ACHN (cell line): ENCODE measurements around the gene ARMC6.
"Not testable (repeated sequence)": the region's sequence is repeated elsewhere in the genome, so short reads cannot be mapped to it uniquely, and the experiment has no call there.

Experiments
- DNase-seq: peaks from one replicate; pipeline ENCODE4 v3.0.0-alpha.2; 2015
- in situ Hi-C: cut with HindIII; loops from 2 replicates; pipeline ENCODE4 v1.10.0; 2017; ENCODE audit warnings: low sequenced_read_pairs, low pct_ligation_motif_present, low pct_unique_long_range_greater_than_20kb

Gene ARMC6

DNA sequence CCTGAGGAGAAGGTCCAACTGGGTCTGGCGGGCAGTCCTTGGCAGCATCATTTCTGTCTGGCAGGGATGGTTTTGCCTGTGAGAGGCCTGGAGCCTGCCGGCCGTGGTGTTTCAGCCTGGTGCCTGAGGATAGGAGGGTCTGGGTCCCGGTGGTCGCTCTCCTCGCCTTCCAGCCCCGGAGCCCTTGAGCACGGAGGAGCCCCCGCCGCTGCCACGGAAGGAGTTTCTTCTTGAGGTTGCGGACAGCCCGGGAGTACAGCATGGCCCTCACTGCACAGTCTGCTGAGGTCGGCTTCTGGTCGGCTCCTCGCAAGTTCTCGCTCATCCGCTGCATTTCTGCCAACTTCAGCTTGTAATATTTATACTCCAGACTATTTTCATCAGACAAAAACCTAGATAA, 23.5 kb upstream of the ARMC6 start:
- no peak for DNase-seq
- in situ Hi-C loops: no loop called here

DNA sequence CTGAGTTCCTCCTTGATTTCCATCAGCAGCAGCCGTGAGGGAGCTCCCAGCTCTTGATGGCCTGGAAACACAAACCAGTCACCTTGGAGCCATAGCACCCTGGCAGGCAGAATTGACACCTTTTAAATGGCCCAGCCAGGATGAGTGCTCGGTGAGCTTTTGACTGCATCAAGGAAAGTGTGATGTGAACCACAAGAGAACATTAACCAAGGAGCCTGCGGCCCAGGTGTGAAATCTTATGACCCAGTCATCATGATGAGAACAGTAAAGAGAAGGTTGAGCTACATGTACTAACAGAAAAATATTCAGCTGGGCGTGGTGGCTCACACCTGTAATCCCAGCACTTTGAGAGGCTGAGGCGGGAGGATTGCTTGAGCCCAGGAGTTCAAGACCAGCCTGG, 22.9 kb upstream of the ARMC6 start:
- no peak for DNase-seq
- in situ Hi-C loops: no loop called here

- DNase-seq: peak; percentile 26
- in situ Hi-C loops: no loop called here
Measured at GRCh38 chr19:19021115-19021514, 12.3 kb upstream of the ARMC6 start.

- in situ Hi-C loops: no loop called here
- DNase-seq: no peak
Measured at GRCh38 chr19:19022380-19022961, 10.9 kb upstream of the ARMC6 start.

DNA sequence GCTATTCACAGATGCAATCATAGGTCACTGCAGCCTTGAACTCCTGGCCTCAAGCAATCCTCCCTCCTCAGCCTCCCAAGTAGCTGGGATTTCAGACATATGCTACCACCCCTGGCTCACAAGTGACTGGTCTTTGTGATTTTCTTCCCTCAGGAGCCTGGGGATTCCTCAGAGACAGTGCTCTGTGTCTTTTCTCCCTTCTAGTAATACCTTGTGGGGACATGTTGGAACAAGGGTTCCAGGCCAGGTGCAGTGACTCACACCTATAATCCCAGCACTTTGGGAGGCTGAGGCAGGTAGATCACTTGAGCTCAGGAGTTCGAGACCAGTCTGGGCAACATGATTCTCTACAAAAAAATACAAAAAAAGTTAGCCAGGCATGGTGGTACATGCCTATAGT, 10.0 kb upstream of the ARMC6 start:
- in situ Hi-C loops, DNase-seq: not testable (repeated sequence)

GRCh38 chr19:19025861-19026260, 7.5 kb upstream of the ARMC6 start:
- in situ Hi-C loops: no loop called here

GRCh38 chr19:19026299-19026971, 7.0 kb upstream of the ARMC6 start:
- in situ Hi-C loops: no loop called here
- no peak for DNase-seq

More at GRCh38 chr19:19025861-19026260, 7.5 kb upstream of the ARMC6 start:
- DNase-seq: no peak

DNA sequence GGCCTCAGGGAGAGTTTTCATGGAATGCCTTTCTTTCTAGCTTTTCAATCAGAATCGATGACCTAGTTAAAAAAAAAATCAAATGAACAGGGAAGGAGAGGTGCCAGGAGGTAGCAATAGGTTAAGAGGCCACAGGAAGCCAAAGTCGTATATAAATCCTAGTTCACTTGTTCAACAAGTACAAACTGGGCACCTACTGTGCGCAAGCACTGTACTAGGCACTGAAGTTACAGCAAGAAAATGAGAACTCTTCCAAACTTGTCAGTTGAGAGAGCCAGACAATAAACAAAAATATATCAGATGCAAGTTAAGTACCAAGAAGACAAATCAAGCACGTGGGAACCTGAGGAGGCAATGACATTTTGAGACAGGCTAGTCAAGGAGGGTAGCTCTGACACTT, 6.2 kb upstream of the ARMC6 start:
- DNase-seq: no peak
- in situ Hi-C loops: no loop called here

DNA sequence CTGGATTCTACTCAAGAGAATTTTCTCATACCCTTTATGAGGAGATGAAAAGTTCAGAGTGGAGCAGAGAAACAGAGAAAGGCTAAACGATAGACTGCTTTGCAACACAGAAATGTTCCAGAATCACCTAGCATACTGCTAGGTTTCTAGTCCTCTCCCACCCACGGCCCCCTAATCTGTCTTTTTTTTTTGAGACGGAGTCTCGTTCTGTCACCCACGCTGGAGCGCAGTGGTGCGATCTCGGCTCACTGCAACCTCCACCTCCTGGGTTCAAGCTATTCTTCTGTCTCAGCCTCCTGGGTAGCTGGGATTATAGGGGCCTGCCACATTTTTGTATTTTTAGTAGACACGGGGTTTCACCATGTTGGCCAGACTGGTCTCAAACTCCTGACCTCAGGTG, 4.9 kb upstream of the ARMC6 start:
- no peak for DNase-seq
- in situ Hi-C loops: no loop called here

DNA sequence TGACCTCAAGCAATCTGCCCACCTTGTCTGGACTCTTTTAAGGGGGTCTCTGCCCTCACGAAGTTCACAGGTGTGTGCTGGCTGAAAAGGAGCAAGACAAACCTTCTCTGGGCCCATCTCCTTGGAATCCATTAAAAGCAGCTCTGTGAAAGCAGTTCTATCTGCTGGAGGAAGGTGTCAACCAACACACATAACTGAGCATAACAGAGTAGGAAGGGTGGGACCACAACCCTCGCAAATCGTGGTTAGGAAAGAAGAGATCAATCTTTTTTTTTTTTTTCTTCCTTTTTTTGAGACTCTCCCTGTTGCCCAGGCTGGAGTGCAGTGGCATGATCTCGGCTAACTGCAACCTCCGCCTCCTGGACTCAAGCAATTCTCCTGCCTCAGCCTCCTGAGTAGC, 1.5 kb upstream of the ARMC6 start:
- DNase-seq: no peak
- in situ Hi-C loops: no loop called here

DNA sequence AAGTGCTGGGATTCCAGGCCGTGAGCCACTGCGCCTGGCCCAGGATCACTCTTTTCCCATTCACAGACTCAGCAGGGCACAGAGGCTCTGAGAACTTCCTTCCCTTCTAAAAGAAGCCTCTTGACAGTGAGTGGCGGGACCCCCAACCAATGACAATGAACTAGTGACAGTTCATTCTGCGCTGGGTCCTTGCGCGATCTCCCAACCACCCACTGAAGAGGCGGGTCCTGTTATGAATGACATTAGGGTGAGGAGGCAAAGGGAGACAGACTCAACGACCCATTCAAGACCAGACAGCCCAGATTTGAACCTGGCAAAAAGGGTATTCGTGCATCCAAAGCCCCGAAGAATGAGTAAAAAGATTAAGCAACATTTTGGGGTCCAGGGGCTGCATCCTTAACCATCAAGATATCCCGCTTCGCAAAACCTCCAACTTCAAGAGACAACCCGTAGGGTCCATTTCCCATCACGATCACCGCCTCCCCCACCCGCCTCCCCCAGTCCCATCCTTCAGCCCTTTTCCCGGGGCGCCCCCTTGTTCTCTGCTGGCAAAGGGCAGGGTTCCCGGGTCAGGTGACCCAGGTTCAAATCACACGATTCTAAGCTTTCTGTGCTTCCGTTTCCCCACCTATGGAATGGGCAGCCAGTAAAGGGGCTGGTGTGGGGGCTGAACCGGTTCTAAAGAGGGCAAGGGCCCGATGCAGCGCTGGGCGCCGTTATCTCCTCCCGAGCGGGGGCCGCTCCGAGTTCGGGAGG, 805 bp upstream of the ARMC6 start:
- in situ Hi-C loops: no loop called here
- DNase-seq: peak; percentile 4

- in situ Hi-C loops: no loop called here
- no peak for DNase-seq
Measured at GRCh38 chr19:19033176-19033425, 302 bp upstream of the ARMC6 start.

DNA sequence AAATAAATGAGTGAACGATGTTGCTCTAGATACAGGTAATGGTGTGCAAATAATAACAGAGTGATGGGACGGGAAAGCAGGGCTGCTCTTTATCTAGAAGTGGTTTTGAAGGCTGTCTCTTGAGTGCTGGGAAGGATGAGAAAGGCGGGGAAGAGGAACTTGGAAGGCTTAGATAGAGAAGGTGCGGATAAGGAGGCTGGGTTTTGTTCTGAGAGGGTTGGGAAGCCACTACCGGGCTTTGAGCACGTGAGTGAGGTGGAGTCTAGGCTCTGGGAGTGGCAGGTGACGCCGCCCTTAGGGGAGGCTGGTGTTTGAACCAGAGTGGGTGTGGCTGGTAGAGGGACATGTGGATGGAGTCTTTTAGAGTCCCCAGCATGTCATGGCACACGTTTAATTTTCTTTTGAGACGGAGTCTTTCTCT, 811 bp downstream of the ARMC6 start:
- in situ Hi-C loops: no loop called here
- DNase-seq: peak; percentile 82

- DNase-seq: no peak
- in situ Hi-C loops: no loop called here
Measured at GRCh38 chr19:19039901-19040300, 6.5 kb downstream of the ARMC6 start.

DNA sequence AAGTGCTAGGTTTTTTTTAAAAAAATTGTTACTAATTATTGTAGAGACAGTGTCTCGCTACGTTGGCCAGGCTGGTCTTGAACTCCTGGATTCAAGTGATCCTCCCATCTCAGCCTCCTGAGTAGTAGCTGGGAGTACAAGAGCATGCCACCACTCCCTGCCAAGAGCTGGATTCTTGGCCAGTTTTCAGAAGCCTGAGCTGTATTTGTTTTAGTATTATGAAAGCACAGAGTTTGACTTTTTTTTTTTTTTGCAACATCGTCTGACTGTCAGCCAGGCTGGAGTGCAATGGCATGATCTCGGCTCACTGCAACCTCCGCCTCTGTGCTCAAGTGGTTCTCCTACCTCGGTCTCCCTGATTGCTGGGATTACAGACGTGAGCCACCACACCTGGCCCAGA, 7.0 kb downstream of the ARMC6 start:
- no peak for DNase-seq
- in situ Hi-C loops: no loop called here

- in situ Hi-C loops: no loop called here
- DNase-seq: no peak
Measured at GRCh38 chr19:19042732-19043280, 9.4 kb downstream of the ARMC6 start.

GRCh38 chr19:19043481-19043880, 10.1 kb downstream of the ARMC6 start:
- in situ Hi-C loops: no loop called here
- no peak for DNase-seq

- in situ Hi-C loops: no loop called here
- DNase-seq: no peak
Measured at GRCh38 chr19:19043881-19044280, 10.5 kb downstream of the ARMC6 start.

- DNase-seq: no peak
- in situ Hi-C loops: no loop called here
Measured at GRCh38 chr19:19049406-19049805, 16.0 kb downstream of the ARMC6 start.

DNA sequence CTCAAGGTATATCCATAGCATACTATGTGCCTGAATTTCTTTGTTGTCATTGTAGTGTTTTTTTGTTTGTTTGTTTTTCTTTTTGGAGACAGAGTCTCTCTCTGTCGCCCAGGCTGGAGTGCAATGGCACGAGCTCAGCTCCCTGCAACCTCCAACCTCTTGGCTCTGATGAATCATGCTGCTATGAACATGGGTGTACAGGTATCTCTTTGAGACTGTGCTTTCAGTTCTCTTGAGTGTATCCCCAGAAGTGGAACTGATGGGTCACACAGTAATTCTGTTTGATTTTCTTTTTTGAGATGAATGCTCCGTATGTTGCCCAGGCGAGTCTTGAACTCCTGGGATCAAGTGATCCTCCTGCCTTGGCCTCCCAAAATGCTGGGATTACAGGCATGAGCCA, 16.7 kb downstream of the ARMC6 start:
- no peak for DNase-seq
- in situ Hi-C loops: no loop called here
